GM21423 (cell line): ENCODE data around the gene ANKRD36.
"Not testable (repeated sequence)": the region's sequence is repeated elsewhere in the genome, so short reads cannot be mapped to it uniquely, and the experiment has no call there.

Source experiments
- ATAC-seq: cut with Tn5 transposase; IDR thresholded peaks from one replicate; pipeline ENCODE4 v1.9.1; 2021; ENCODE audit warnings: mild to moderate bottlenecking, moderate library complexity; ENCODE audit not compliant: unreplicated experiment

Gene ANKRD36

GRCh38 chr2:97268075-97268591 lies 155.2 kb downstream of the ANKRD36 start:
- not testable (repeated sequence) for ATAC-seq

- not testable (repeated sequence) for ATAC-seq
Observed at GRCh38 chr2:97276232-97276798, 163.4 kb downstream of the ANKRD36 start.

- ATAC-seq = not testable (repeated sequence)
Observed at GRCh38 chr2:97285187-97285586, 172.2 kb downstream of the ANKRD36 start.

- ATAC-seq = not testable (repeated sequence)
Observed at GRCh38 chr2:97293687-97294086, 180.7 kb downstream of the ANKRD36 start.
